Measurements from ENCODE around the gene VSTM2L.

VSTM2L gene

GRCh38 chr20:37885593-37886503 is 17.1 kb upstream of the VSTM2L start:
- H3K27ac ChIP-seq = no peak overlapping the region
- H3K4me1 ChIP-seq (ENCODE audit: low read depth, poor library complexity, severe bottlenecking) = no peaks in the 10 kb centered on the region
- no peaks in the 10 kb centered on the region for H3K79me2 ChIP-seq (ENCODE audit: insufficient read depth, low read depth)
- TF ChIP-seq CTCF (conservative IDR thresholded peaks at IDR 0.05; ENCODE audit: low read depth, low read length) = no peak
- no peaks in the 10 kb centered on the region for H4K20me1 ChIP-seq (ENCODE audit: insufficient read depth)
- H3K4me2 ChIP-seq = no peak overlapping the region
- no peak overlapping the region for H2AFZ ChIP-seq (ENCODE audit: low read depth)
- H3K27me3 ChIP-seq (ENCODE audit: insufficient read depth, low read depth) = no peaks in the 10 kb centered on the region
- no peak overlapping the region for H3K9ac ChIP-seq
- H3K36me3 ChIP-seq (ENCODE audit: insufficient read depth) = no peaks in the 10 kb centered on the region
- H3K4me3 ChIP-seq (IDR thresholded peaks at IDR 0.05; ENCODE audit: insufficient read depth, low read depth, low read length) = no peak overlapping the region

GRCh38 chr20:37886851-37887297 is 16.1 kb upstream of the VSTM2L start:
- no peak overlapping the region for H3K27ac ChIP-seq
- H3K4me2 ChIP-seq = no peak overlapping the region
- no peak overlapping the region for H3K9ac ChIP-seq
- no peaks in the 10 kb centered on the region for H3K36me3 ChIP-seq (ENCODE audit: insufficient read depth)
- H3K27me3 ChIP-seq (ENCODE audit: insufficient read depth, low read depth) = no peaks in the 10 kb centered on the region
- no peak overlapping the region for H2AFZ ChIP-seq (ENCODE audit: low read depth)
- no peaks in the 10 kb centered on the region for H3K4me1 ChIP-seq (ENCODE audit: low read depth, poor library complexity, severe bottlenecking)
- TF ChIP-seq CTCF (conservative IDR thresholded peaks at IDR 0.05; ENCODE audit: low read depth, low read length) = no peak
- H3K79me2 ChIP-seq (ENCODE audit: insufficient read depth, low read depth) = no peaks in the 10 kb centered on the region
- no peak overlapping the region for H3K4me3 ChIP-seq (IDR thresholded peaks at IDR 0.05; ENCODE audit: insufficient read depth, low read depth, low read length)
- H4K20me1 ChIP-seq (ENCODE audit: insufficient read depth) = no peaks in the 10 kb centered on the region

DNA sequence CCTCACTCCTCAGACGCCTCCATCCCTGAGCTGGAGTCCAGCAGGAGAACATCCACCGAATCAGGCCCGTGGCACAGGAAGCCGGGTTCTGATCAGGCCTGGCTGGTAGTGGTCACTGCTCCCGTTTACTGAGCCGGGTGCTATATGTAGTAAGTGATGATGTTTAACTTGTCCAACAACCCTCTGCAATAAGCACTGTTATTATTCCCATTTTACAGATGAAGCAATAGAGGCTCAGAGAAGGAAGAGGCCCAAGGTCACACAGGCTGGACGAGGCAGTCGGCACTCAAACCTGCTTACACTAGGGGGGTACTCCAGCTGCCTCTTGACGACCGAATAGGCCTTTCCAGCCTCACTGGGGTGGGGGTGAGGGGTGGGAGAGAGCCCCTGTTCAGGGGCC is 14.3 kb upstream of the VSTM2L start:
- H3K27me3 ChIP-seq (ENCODE audit: insufficient read depth, low read depth) = no peaks in the 10 kb centered on the region
- no peak for TF ChIP-seq CTCF (conservative IDR thresholded peaks at IDR 0.05; ENCODE audit: low read depth, low read length)

DNA sequence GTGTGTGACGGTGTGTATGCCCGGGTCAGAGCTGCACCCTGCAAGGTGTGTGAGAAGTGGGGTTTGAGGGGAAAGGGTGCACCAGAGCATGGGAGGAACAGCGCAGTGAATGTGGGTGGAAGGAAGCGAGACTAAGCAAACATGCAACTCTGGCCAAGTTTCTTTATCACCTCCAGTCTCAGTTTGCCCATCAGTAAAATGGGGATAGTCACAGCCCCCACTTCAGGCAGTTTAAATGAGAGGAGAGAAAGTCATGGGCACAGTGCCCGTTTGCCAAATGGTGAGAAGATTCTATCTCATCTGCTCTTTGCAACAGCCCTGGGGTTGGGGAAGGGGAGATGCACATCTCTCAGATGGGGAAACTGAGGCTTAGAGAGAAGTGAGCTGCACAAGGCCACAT is 12.8 kb upstream of the VSTM2L start:
- Histone ChIP-seq H3K27ac (no peak overlapping the region), H3K27me3 (ENCODE audit: insufficient read depth, low read depth) (no peaks in the 10 kb centered on the region; the same call in 1 of the 2 replicates), H3K36me3 (ENCODE audit: insufficient read depth) (no peaks in the 10 kb centered on the region), H4K20me1 (ENCODE audit: insufficient read depth) (no peaks in the 10 kb centered on the region), H3K4me1 (ENCODE audit: low read depth, poor library complexity, severe bottlenecking) (no peaks in the 10 kb centered on the region), H3K79me2 (ENCODE audit: insufficient read depth, low read depth) (no peaks in the 10 kb centered on the region), H3K4me2 (no peak overlapping the region), H2AFZ (ENCODE audit: low read depth) (no peak overlapping the region), H3K4me3 (IDR thresholded peaks at IDR 0.05; ENCODE audit: insufficient read depth, low read depth, low read length) (no peak overlapping the region), H3K9ac (no peak overlapping the region)
- no peak for TF ChIP-seq CTCF (conservative IDR thresholded peaks at IDR 0.05; ENCODE audit: low read depth, low read length)

More for the DNA sequence above, 14.3 kb upstream of the VSTM2L start:
- H3K4me1 ChIP-seq (ENCODE audit: low read depth, poor library complexity, severe bottlenecking) = no peaks in the 10 kb centered on the region
- H3K36me3 ChIP-seq (ENCODE audit: insufficient read depth) = no peaks in the 10 kb centered on the region
- no peak overlapping the region for H3K27ac ChIP-seq
- H3K4me3 ChIP-seq (IDR thresholded peaks at IDR 0.05; ENCODE audit: insufficient read depth, low read depth, low read length) = no peak overlapping the region
- H4K20me1 ChIP-seq (ENCODE audit: insufficient read depth) = no peaks in the 10 kb centered on the region
- H3K9ac ChIP-seq = no peak overlapping the region
- H2AFZ ChIP-seq (ENCODE audit: low read depth) = no peak overlapping the region
- H3K79me2 ChIP-seq (ENCODE audit: insufficient read depth, low read depth) = no peaks in the 10 kb centered on the region
- no peak overlapping the region for H3K4me2 ChIP-seq
